ENCODE measurements around the gene LUC7L. TPM values are rescaled to one million over a fixed set of nuclear protein-coding genes. Genes with fewer than 3 reads are reported as not detected.
"Not testable (repeated sequence)": the region's sequence is repeated elsewhere in the genome, so short reads cannot be mapped to it uniquely, and the experiment has no call there.

Gene LUC7L
- total RNA-seq, 4 donors from 2014 or later, result 85.1 to 316 (median 153) TPM

DNA sequence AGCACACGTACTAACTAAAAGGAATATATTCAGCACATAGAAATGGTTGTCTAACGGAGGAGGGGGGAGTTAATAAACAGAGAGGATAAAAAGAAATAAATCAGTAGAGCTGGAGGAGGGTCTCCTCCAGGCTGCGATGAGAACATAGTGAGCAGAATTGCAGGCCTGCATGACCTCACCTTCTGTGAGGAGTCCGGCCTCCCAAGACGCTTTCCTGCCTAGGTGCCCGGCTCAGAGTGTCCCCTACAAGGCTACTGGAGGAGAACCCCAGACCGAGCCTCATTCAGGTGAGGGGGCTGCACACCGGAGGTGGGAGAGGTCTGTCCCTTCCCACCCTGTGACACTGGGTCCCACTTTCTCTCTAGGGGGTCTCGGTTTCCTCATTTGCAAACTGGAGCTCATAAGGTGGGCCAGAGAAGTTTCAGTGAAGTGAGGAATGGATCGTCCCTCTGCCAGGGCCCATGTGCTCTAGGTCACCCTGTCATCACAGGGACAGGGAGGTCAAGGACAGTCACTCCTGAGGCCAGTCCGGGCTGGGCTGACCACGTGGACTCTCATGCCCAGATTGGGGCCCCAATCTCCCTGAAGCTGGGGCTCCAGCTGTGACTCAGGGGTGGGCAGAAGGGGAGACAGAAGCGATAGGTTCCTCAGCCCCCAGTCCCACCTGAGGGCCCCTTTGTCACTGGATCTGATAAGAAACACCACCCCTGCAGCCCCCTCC lies 66.8 kb downstream of the LUC7L start:
- Histone ChIP-seq H3K27me3 (peaks cover 69% of the 10 kb centered on the region), H3K36me3 (no peaks in the 10 kb centered on the region), H3K9me3 (no peaks in the 10 kb centered on the region), H3K4me3 (no peak overlapping the region), H3K4me1 (peaks cover 15 to 16% (median 16%) of the 10 kb centered on the region in 4 donors), H3K27ac (no peak overlapping the region)
- no peak for DNase-seq
- intact Hi-C loops (cut with DNase I; ENCODE audit: low total_unique reads) (no loop called here), in situ Hi-C loops (cut with MboI; ENCODE audit: low pct_ligation_motif_present in 1 of 4, low pct_unique_long_range_greater_than_20kb in 1 of 4, low sequenced_read_pairs in 3 of 4) (no loop called here)
- WGBS, 2 donors (ENCODE audit: low coverage in 1 of 2), result 80 to 82% methylated on average over 3 to 13 of the region's 13 CpGs
- TF ChIP-seq EP300 (IDR thresholded peaks at IDR 0.05; ENCODE audit: low read depth), result no peak
- no peak for TF ChIP-seq POLR2AphosphoS5 (IDR thresholded peaks at IDR 0.05)
- TF ChIP-seq POLR2A (IDR thresholded peaks at IDR 0.05), result no peak
- TF ChIP-seq, protein P1, sequence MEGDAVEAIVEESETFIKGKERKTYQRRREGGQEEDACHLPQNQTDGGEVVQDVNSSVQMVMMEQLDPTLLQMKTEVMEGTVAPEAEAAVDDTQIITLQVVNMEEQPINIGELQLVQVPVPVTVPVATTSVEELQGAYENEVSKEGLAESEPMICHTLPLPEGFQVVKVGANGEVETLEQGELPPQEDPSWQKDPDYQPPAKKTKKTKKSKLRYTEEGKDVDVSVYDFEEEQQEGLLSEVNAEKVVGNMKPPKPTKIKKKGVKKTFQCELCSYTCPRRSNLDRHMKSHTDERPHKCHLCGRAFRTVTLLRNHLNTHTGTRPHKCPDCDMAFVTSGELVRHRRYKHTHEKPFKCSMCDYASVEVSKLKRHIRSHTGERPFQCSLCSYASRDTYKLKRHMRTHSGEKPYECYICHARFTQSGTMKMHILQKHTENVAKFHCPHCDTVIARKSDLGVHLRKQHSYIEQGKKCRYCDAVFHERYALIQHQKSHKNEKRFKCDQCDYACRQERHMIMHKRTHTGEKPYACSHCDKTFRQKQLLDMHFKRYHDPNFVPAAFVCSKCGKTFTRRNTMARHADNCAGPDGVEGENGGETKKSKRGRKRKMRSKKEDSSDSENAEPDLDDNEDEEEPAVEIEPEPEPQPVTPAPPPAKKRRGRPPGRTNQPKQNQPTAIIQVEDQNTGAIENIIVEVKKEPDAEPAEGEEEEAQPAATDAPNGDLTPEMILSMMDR (IDR thresholded peaks at IDR 0.05), result no peak

DNA sequence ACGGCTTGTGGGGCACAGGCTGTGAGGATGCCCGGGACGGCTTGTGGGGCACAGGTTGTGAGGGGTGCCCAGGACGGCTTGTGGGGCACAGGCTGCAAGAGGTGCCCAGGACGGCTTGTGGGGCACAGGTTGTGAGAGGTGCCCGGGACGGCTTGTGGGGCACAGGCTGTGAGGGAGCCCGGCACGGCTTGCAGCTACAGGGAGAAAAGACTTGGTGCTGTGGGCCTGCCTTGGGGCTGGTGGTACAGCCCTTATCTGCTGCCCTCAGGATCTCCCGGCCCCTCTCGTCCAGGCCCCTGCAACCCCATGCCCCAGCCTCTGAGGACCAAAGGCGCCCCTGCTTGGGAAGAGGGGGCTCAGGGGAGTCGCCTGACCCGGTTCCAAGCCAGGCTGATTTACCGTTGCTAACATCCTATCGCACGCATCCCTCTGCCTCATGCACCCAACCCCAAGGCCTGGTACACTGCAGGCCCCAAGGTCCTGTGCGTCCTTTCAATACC lies 68.5 kb downstream of the LUC7L start:
- Histone ChIP-seq H3K4me3 (no peak overlapping the region), H3K9me3 (no peaks in the 10 kb centered on the region), H3K27me3 (peaks cover 68% of the 10 kb centered on the region), H3K4me1 (peaks cover 7 to 8% (median 8%) of the 10 kb centered on the region in 4 donors), H3K36me3 (no peaks in the 10 kb centered on the region), H3K27ac (no peak overlapping the region)
- DNase-seq, result no peak
- intact Hi-C loops (cut with DNase I; ENCODE audit: low total_unique reads), result no loop called here
- 63 to 85% methylated on average over 4 to 9 of the region's 18 CpGs for WGBS, 2 donors (ENCODE audit: low coverage in 1 of 2)
- in situ Hi-C loops (cut with MboI; ENCODE audit: low pct_ligation_motif_present in 1 of 4, low pct_unique_long_range_greater_than_20kb in 1 of 4, low sequenced_read_pairs in 3 of 4), result no loop called here
- no peak for TF ChIP-seq POLR2AphosphoS5 (IDR thresholded peaks at IDR 0.05)
- no peak for TF ChIP-seq EP300 (IDR thresholded peaks at IDR 0.05; ENCODE audit: low read depth)
- TF ChIP-seq, protein P1 (IDR thresholded peaks at IDR 0.05), result no peak
- no peak for TF ChIP-seq POLR2A (IDR thresholded peaks at IDR 0.05)

DNA sequence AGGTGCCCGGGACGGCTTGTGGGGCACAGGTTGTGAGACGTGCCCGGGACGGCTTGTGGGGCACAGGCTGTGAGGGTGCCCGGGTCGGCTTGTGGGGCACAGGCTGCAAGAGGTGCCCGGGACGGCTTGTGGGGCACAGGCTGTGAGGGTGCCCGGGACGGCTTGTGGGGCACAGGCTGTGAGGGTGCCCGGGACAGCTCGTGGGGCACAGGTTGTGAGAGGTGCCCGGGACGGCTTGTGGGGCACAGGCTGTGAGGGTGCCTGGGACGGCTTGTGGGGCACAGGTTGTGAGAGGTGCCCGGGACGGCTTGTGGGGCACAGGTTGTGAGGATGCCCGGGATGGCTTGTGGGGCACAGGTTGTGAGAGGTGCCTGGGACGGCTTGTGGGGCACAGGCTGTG lies 69.0 kb downstream of the LUC7L start:
- in situ Hi-C loops (cut with MboI; ENCODE audit: low pct_ligation_motif_present in 1 of 4, low pct_unique_long_range_greater_than_20kb in 1 of 4, low sequenced_read_pairs in 3 of 4); H3K27ac ChIP-seq; H3K36me3 ChIP-seq; intact Hi-C loops (cut with DNase I; ENCODE audit: low total_unique reads); DNase-seq; H3K4me3 ChIP-seq; H3K9me3 ChIP-seq; H3K4me1 ChIP-seq: not testable (repeated sequence)
- peaks cover 68% of the 10 kb centered on the region for H3K27me3 ChIP-seq
- 79% methylated on average over 6 of the region's 20 CpGs; no CpG with 5 or more reads in 1 of the 2 donors for WGBS, 2 donors (ENCODE audit: low coverage in 1 of 2)

DNA sequence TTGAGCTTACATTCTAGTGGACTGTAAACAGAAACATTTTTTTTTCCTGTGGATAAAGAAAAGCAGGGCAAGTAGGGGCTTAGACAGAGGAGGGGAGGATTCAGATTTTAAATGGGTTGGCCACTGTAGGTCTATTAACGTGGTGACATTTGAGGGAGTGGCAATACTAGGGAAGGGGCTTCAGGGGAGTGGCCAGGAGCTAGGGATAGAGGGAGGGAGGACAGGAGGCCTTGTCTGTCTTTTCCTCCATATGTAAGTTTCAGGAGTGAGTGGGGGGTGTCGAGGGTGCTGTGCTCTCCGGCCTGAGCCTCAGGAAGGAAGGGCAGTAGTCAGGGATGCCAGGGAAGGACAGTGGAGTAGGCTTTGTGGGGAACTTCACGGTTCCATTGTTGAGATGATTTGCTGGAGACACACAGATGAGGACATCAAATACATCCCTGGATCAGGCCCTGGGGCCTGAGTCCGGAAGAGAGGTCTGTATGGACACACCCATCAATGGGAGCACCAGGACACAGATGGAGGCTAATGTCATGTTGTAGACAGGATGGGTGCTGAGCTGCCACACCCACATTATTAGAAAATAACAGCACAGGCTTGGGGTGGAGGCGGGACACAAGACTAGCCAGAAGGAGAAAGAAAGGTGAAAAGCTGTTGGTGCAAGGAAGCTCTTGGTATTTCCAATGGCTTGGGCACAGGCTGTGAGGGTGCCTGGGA lies 70.0 kb downstream of the LUC7L start:
- H3K4me3 ChIP-seq, result no peak overlapping the region
- DNase-seq, result no peak
- no peak overlapping the region for H3K27ac ChIP-seq
- TF ChIP-seq POLR2AphosphoS5 (IDR thresholded peaks at IDR 0.05) (no peak), POLR2A (IDR thresholded peaks at IDR 0.05) (no peak), EP300 (IDR thresholded peaks at IDR 0.05; ENCODE audit: low read depth) (no peak)
- TF ChIP-seq, protein P1 (IDR thresholded peaks at IDR 0.05), result no peak
- no peaks in the 10 kb centered on the region for H3K9me3 ChIP-seq
- intact Hi-C loops (cut with DNase I; ENCODE audit: low total_unique reads) (no loop called here), in situ Hi-C loops (cut with MboI; ENCODE audit: low pct_ligation_motif_present in 1 of 4, low pct_unique_long_range_greater_than_20kb in 1 of 4, low sequenced_read_pairs in 3 of 4) (no loop called here)
- no peaks in the 10 kb centered on the region for H3K36me3 ChIP-seq
- peaks cover 3 to 8% (median 6%) of the 10 kb centered on the region in 4 donors for H3K4me1 ChIP-seq
- H3K27me3 ChIP-seq, result peaks cover 73% of the 10 kb centered on the region
- 38 to 43% methylated on average over 1 to 6 of the region's 6 CpGs for WGBS, 2 donors (ENCODE audit: low coverage in 1 of 2)
